ENCODE results near the gene PGR.

DNA sequence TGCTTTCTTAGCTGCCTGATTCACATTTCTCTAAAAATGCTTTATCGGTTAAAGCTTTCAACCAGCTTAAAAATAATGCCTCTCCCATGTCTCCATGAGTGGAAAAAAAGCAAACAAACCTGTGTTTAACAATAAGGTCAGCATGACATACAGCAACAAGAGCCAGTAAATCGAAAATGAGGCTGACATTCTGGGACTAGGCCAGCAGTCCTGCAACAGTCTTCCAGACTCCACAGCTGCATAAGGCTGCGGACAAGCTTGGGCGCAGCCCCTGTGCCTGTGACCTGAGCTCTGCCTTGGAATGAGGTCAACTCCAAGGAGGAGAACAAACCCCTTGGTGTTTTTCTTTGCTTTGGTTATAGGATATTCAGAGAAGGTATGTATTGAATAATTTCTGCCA lies 95.5 kb downstream of the PGR start:
- TF ChIP-seq POLR2A (IDR thresholded peaks at IDR 0.05) (no peak), POLR2AphosphoS5 (IDR thresholded peaks at IDR 0.05) (no peak)
- TF ChIP-seq, protein P1, sequence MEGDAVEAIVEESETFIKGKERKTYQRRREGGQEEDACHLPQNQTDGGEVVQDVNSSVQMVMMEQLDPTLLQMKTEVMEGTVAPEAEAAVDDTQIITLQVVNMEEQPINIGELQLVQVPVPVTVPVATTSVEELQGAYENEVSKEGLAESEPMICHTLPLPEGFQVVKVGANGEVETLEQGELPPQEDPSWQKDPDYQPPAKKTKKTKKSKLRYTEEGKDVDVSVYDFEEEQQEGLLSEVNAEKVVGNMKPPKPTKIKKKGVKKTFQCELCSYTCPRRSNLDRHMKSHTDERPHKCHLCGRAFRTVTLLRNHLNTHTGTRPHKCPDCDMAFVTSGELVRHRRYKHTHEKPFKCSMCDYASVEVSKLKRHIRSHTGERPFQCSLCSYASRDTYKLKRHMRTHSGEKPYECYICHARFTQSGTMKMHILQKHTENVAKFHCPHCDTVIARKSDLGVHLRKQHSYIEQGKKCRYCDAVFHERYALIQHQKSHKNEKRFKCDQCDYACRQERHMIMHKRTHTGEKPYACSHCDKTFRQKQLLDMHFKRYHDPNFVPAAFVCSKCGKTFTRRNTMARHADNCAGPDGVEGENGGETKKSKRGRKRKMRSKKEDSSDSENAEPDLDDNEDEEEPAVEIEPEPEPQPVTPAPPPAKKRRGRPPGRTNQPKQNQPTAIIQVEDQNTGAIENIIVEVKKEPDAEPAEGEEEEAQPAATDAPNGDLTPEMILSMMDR (IDR thresholded peaks at IDR 0.05), result no peak
